SJSA1 (cell line): ENCODE data around the gene DIP2A. TPM values are rescaled to one million over a fixed set of nuclear protein-coding genes. Genes with fewer than 3 reads are reported as not detected.
"Not testable (repeated sequence)": the region's sequence is repeated elsewhere in the genome, so short reads cannot be mapped to it uniquely, and the experiment has no call there.

Source experiments
- DNase-seq, 2 experiments: peaks; one replicate each; pipeline ENCODE4 v3.0.0-alpha.2; 2015 to 2020; ENCODE audit warnings: low spot score in 2 of 2, low read depth in 1 of 2
- H3K27ac ChIP-seq: fragments of 250-450 bp; sonication (Bioruptor Pico); 2 replicates; pipeline ENCODE4 v1.5.1; 2020; ENCODE audit warnings: mild to moderate bottlenecking, moderate library complexity
- H3K27me3 ChIP-seq: fragments of 250-450 bp; sonication (Bioruptor Pico); replicated peaks from 2 replicates; pipeline ENCODE4 v1.5.1; 2020; ENCODE audit warnings: mild to moderate bottlenecking, moderate library complexity
- H3K36me3 ChIP-seq: fragments of 250-450 bp; sonication (Bioruptor Pico); 2 replicates; pipeline ENCODE4 v1.5.1; 2020; ENCODE audit warnings: mild to moderate bottlenecking
- H3K4me1 ChIP-seq: fragments of 250-450 bp; sonication (Bioruptor Pico); replicated peaks from 2 replicates; pipeline ENCODE4 v1.6.1; 2021; ENCODE audit warnings: mild to moderate bottlenecking
- H3K4me3 ChIP-seq: fragments of 250-450 bp; sonication (Bioruptor Pico); 2 replicates; pipeline ENCODE4 v1.5.1; 2020; ENCODE audit warnings: mild to moderate bottlenecking
- H3K9me3 ChIP-seq: fragments of 250-450 bp; sonication (Bioruptor Pico); replicated peaks from 2 replicates; pipeline ENCODE4 v1.5.1; 2020; ENCODE audit warnings: mild to moderate bottlenecking
- total RNA-seq: library from RNA; depleted of rRNA; stranded (reverse); fragments of >200 nt; shearing (Covaris generic); gene quantifications from 2 replicates; pipeline ENCODE4 v1.2.3, GENCODE V29; 2014

DIP2A gene
- total RNA-seq, 1 experiment from 2014 or later, result 19.2 TPM

DNA sequence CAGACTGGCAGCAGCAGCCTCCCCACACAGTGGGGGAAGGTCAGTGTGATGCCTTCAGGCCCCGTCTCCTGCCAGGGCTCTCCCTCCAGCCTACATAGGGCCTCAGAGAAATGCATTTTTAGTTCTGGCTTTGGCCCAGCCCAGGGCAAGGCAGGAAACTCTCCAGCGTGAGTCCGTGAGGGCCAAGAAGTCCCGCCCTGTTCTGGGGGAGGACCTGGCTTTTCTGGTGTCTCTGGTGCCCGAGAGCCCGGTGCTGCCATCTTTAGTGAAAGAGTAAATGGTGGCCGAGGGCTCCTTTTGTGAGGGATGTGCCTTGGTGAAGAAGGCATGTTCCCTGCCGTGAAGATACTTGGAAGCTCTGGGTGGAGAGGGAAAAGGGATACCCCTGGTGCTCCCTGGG is 14.8 kb upstream of the DIP2A start:
- H3K36me3 ChIP-seq, result peaks cover 93% of the 10 kb centered on the region
- peaks cover 4% of the 10 kb centered on the region; the same call in 1 of the 2 replicates for H3K9me3 ChIP-seq
- no peaks in the 10 kb centered on the region for H3K27me3 ChIP-seq
- H3K4me1 ChIP-seq, result no peaks in the 10 kb centered on the region
- H3K4me3 ChIP-seq, result no peak overlapping the region
- no peak overlapping the region for H3K27ac ChIP-seq
- no peak for DNase-seq

DNA sequence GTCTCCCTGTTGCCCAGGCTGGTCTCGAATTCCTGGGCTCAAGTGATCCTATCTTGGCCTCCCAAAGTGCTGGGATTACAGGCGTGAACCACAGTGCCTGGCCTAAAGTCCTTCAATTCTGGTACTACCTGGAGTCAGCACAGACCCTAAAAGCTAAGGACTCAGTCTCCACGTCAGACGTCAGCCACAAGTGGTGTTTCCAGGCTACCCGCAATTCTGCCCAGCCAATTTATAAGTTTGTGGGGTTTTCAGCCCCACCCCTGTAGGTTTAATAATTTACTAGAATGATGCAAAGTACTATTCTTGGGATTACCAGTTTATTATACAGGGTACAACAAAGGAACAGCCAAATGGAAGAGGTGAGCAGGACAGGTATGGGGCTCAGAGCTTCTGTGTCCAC is 10.6 kb upstream of the DIP2A start:
- peaks cover 4% of the 10 kb centered on the region; the same call in 1 of the 2 replicates for H3K9me3 ChIP-seq
- H3K4me3 ChIP-seq, result no peak overlapping the region
- peaks cover 54% of the 10 kb centered on the region for H3K36me3 ChIP-seq
- no peak overlapping the region for H3K27ac ChIP-seq
- no peak for DNase-seq
- no peaks in the 10 kb centered on the region for H3K27me3 ChIP-seq
- no peaks in the 10 kb centered on the region for H3K4me1 ChIP-seq

DNA sequence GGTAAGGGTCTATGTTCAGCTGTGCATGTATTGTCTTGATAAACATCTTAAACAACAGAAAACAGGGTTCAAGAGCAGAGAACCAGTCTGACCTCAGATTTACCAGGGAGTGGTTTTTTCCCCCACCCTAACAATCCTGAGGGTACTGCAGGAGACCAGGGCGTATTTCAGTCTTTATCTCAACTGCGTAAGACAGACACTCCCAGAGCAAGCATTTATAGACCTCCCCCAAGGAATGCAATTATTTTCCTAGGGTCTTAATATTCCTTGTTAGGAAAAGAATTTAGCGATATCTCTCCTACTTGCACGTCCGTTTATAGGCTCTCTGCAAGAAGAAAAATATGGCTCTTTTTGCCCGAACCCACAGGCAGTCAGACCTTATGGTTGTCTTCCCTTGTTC is 9.8 kb upstream of the DIP2A start:
- not testable (repeated sequence) for H3K4me3 ChIP-seq, H3K4me1 ChIP-seq, H3K27me3 ChIP-seq, DNase-seq, H3K9me3 ChIP-seq, H3K27ac ChIP-seq
- peaks cover 47% of the 10 kb centered on the region for H3K36me3 ChIP-seq

DNA sequence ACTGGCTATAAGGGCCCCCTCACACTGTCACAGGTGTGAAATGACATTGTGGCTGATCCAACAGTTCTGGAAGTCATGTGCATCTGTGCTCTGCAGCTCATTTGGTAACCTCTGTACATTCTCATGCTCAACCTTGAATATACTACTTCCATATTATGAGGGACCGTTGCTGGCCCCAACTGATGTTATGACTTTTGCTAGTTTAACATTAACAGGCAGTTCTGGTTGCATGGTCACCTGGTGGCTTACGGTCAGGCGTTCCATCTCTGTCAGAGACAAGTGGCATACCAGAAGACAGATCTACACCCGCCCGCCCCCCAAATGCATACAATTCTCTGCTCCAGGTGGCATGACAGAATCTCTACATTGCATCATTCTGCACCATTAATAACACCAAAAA is 6.0 kb upstream of the DIP2A start:
- H3K4me3 ChIP-seq, result no peak overlapping the region
- H3K27me3 ChIP-seq, result no peaks in the 10 kb centered on the region
- H3K9me3 ChIP-seq, result no peaks in the 10 kb centered on the region
- peaks cover 35% of the 10 kb centered on the region for H3K4me1 ChIP-seq
- H3K27ac ChIP-seq, result no peak overlapping the region
- H3K36me3 ChIP-seq, result peaks cover 19% of the 10 kb centered on the region; the same call in 1 of the 2 replicates
- no peak for DNase-seq

DNA sequence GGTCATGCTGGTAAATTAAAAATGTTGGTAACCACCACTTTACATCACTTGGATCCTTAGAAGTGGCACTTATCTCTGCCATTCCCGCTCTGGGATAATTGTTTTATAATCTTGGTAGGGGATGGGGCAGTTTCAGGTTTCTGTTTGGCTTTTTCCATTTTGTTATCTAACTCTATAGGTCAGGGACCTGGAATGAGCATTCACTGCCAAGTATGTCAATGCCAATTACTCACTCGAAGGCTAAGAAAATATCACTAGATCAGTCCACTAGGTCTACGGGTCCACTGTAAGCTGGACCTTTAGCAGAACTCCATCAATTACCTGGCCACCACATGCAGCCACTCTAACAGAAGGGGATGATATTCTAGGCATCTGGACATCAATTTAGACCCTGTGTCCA is 4.5 kb upstream of the DIP2A start:
- no peak for DNase-seq
- Histone ChIP-seq H3K36me3 (peaks cover 18% of the 10 kb centered on the region), H3K27me3 (no peaks in the 10 kb centered on the region), H3K4me1 (peaks cover 42% of the 10 kb centered on the region), H3K4me3 (no peak overlapping the region), H3K27ac (no peak overlapping the region), H3K9me3 (no peaks in the 10 kb centered on the region)

DNA sequence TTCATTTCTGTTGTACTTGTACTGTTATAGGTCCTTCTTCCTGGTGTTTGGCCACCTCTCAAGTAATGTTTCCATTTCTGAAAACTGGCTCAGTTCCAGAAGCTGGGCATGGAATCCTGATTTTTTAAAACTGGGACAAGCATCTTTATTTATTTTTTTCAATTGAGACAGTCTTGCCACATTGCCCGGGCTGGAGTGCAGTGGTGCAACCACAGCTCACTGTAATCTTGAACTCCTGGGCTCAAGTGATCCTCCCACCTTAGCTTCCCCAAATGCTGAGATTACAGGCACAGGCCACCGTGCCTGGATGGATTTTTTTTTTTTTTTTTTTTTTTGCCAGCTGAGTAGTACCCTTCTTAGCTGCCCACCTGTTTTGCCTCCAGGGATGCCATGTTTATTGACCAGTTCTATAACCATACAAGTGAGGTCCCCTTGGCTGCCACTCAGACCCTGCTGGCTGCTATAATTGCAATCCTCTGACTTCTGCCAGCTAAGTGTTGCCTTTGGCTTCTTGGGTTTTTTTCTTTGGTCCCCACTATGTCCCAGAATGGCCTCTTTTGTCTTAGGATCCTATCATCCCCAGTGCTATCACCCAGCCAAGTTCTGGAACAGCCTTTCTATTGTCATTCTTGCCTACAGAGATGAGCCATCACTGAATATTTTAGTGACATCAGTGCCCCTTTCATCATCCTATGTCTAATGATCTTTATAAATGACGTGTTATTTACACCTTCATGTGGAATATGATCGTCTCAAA is 3.9 kb upstream of the DIP2A start:
- Histone ChIP-seq H3K27me3 (no peaks in the 10 kb centered on the region), H3K9me3 (no peaks in the 10 kb centered on the region), H3K4me1 (peaks cover 44% of the 10 kb centered on the region), H3K36me3 (peaks cover 17% of the 10 kb centered on the region), H3K4me3 (no peak overlapping the region), H3K27ac (peak overlapping the region; percentile 45)
- no peak for DNase-seq

DNA sequence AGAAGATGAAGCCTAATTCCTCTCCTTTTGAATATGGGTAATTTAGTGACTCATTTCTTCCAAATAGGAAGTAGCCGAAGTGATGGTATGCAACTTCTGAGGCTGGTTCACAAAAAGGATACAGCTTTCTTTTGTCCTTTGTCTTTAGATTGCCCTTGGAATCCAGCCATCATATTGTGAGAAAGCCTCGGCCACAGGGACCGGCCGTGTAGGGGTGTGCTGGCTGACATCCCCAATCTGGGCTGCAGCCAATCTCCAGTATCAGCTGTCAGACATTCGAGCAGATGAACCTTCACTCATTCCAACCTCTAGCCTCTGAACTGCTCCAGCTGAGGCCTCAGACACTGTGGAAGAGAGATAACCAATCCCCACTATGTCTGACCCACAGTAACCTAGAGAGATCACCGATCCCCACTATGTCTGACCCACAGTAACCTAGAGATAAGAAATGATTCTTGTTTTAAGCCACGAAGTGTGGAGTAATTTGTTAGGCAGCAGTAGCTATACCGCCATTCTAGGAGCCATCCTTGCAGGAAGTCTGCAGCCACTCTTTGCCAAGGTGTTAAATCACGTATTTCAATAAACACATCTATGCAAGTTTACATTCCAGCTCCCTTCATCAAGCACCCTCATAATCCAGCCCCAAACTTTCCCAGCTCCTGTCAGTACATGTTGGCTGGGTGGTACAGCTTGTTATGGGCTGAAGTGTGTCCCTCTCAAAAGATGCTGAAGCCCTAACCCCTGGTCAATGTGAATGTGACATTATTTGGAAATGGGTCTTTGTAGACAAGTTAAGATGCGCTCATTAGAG is 2.9 kb upstream of the DIP2A start:
- peak; percentile 83 to 84 for DNase-seq
- no peaks in the 10 kb centered on the region for H3K9me3 ChIP-seq
- H3K36me3 ChIP-seq, result peaks cover 17% of the 10 kb centered on the region
- no peaks in the 10 kb centered on the region for H3K27me3 ChIP-seq
- peak overlapping the region; percentile 45 for H3K27ac ChIP-seq
- H3K4me3 ChIP-seq, result no peak overlapping the region
- peaks cover 51% of the 10 kb centered on the region for H3K4me1 ChIP-seq

DNA sequence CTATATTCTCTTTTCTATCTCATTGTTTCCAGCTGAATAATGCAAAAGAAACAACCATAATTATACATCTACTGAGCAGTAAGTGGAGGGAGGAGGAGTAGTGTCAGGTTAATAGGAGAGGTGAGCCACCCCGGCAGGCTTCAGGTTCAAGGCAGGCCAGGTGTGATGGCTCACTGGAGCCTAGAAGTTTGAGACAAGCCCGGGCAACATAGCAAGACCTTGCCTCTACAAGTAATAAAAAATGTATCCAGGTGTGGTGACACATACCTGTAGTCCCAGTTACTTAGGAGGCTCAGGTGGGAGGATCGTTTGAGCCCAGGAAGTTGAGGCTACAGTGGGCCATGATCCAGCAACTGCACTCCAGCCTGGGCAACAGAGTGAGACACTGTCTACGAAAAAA is 1.9 kb upstream of the DIP2A start:
- peaks cover 17% of the 10 kb centered on the region for H3K36me3 ChIP-seq
- DNase-seq, result no peak
- H3K27ac ChIP-seq, result no peak overlapping the region
- H3K9me3 ChIP-seq, result no peaks in the 10 kb centered on the region
- H3K27me3 ChIP-seq, result no peaks in the 10 kb centered on the region
- H3K4me3 ChIP-seq, result no peak overlapping the region
- H3K4me1 ChIP-seq, result peaks cover 51% of the 10 kb centered on the region

DNA sequence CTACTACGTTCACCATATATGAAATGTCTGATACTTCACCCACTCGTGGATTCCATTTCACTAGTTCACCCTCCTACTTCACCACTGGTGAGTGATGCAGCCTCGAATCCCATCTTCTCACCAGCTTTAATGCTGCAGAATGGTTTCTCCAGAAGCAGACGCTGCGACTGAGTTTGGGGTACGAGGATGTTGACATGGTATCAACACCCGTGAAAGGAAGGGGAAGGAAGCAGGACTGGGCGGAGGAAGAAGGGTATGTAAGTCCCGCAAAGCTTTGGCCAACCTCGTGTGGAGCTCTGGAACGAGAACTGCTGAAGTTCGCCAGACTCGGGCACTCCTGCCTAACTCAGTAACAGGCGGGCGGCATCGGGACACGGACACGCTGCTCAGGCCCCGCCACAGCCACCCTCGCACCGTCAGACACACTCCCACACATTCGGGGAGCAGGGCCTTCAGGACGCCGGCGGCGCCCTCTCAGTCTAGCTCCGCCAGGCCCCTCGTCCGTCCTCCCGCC is 833 bp upstream of the DIP2A start:
- peak overlapping the region; percentile 99 for H3K4me3 ChIP-seq
- peaks cover 51% of the 10 kb centered on the region for H3K4me1 ChIP-seq
- peak overlapping the region; percentile 75 for H3K27ac ChIP-seq
- H3K9me3 ChIP-seq, result no peaks in the 10 kb centered on the region
- peaks cover 24% of the 10 kb centered on the region for H3K36me3 ChIP-seq
- no peaks in the 10 kb centered on the region for H3K27me3 ChIP-seq
- peak in 1 of 2 experiments; percentile 55 for DNase-seq

DNA sequence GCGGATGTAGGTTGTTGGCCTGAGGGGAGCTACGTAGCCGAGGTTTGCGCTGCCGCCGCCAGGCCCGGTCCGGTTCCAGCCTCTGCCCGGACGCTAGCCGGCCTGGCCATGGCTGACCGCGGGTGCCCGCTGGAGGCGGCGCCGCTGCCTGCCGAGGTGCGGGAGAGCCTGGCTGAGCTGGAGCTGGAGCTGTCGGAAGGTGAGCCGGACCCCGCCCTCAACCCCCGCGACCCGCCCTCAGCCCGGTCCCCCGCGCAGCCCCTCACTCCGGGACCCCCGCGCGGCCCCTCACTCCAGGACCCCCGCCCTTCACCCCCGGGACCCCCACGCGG is 299 bp downstream of the DIP2A start:
- peaks cover 51% of the 10 kb centered on the region for H3K4me1 ChIP-seq
- peaks cover 29% of the 10 kb centered on the region for H3K36me3 ChIP-seq
- H3K4me3 ChIP-seq, result peak overlapping the region; percentile 99
- DNase-seq, result no peak
- H3K27me3 ChIP-seq, result no peaks in the 10 kb centered on the region
- H3K27ac ChIP-seq, result peak overlapping the region; percentile 61; the same call in 1 of the 2 replicates
- no peaks in the 10 kb centered on the region for H3K9me3 ChIP-seq

DNA sequence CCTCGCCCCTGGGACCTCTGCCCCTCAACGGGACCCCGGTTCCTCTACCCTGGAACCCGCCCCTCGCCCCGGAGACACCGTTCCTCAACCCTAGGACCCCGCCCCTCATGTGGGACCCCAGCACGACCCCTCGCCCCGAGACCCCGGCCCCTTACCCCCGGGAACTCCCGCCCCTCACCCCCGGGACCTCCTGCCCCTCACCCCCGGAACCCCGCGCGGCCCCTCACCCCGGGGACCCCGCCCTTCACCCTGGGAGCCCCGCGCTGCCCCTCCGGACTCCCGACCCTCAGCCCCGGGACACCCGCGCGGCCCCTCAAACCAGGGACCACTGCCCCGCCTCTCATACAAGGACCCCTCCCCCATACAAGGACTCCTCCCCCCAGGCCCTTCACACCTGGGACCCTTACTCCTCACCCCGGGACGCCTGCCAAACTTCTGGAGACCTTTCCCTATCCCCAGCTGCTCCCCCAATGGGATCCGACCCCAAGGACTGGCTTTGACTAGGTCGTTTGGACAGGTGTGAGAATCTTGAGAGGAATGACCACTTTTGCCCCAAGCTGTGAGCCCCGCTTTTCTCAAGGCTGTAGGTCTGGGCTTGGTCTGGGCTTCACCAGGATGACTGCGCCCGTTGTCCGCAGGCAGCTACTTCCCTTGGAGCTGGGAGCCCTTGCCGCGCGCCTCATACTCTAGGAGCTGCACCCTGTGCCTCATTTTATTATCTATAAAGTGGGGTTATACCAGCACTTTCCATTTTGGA is 843 bp downstream of the DIP2A start:
- H3K36me3 ChIP-seq, result peaks cover 30% of the 10 kb centered on the region
- peak overlapping the region; percentile 99 for H3K4me3 ChIP-seq
- H3K27me3 ChIP-seq, result no peaks in the 10 kb centered on the region
- DNase-seq, result no peak
- no peaks in the 10 kb centered on the region for H3K9me3 ChIP-seq
- no peak overlapping the region for H3K27ac ChIP-seq
- peaks cover 46% of the 10 kb centered on the region for H3K4me1 ChIP-seq

DNA sequence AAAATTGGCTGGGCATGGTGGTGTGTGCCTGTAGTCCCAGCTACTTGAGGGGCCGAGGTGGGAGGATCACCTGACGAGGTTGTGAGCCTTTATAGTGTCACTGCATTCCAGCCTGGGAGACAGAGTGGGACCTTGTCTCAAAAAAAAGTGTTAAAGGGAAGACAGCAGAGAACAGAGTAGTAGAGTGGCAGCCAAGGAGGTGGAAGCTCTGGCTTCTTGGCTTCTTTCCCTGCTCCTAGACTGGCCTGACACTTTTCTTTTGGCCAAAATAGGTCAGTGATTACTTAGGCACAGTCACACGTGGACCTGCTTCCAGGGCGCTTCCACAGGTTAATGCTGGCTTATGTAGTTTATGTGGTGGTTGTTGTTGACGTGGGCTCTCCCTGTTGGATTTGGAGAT is 3.2 kb downstream of the DIP2A start:
- Histone ChIP-seq H3K27me3 (no peaks in the 10 kb centered on the region), H3K9me3 (no peaks in the 10 kb centered on the region), H3K4me1 (peaks cover 22% of the 10 kb centered on the region), H3K4me3 (no peak overlapping the region), H3K36me3 (peaks cover 41% of the 10 kb centered on the region), H3K27ac (no peak overlapping the region)
- DNase-seq, result no peak

DNA sequence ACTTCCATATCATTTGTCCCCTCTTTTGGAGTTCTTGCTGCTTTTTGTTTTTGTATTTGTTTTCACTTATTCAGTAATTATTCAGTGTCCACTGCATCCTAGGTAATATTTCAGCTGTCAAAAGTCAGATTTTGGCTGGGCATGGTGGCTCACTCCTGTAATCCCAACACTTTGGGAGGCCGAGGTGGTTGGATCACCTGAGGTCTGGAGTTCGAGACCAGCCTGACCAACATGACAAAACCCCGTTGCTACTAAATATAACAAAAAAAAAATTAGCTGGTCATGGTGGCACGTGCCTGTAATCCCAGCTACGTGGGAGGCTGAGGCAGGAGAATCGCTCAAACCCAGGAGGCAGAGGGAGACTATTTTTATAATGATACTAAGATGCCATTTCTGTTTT is 6.5 kb downstream of the DIP2A start:
- H3K27me3 ChIP-seq, DNase-seq, H3K4me1 ChIP-seq, H3K4me3 ChIP-seq, H3K9me3 ChIP-seq, H3K27ac ChIP-seq: not testable (repeated sequence)
- H3K36me3 ChIP-seq, result peaks cover 38% of the 10 kb centered on the region
